B cell (primary cell): ENCODE results near the gene TEX14.

Experiments used
- CTCF ChIP-seq: fragments of 200-600 bp; IDR thresholded peaks from one replicate; pipeline ENCODE4 v1.8.0; 2022; ENCODE audit warnings: antibody characterized with exemption, mild to moderate bottlenecking
- EZH2 ChIP-seq: IDR thresholded peaks from 2 replicates; pipeline ENCODE4 v1.6.1; 2012; ENCODE audit warnings: borderline replicate concordance, low read depth, mild to moderate bottlenecking, moderate library complexity, low read length; ENCODE audit not compliant: insufficient read depth, poor library complexity, severe bottlenecking

- no peak for TF ChIP-seq CTCF
- no peak for TF ChIP-seq EZH2
These were observed 163.9 kb downstream of the TEX14 start for GRCh38 chr17:58527949-58528348.
